GM21360 (cell line): ENCODE data around the gene EXOC3.
"Not testable (repeated sequence)": the region's sequence is repeated elsewhere in the genome, so short reads cannot be mapped to it uniquely, and the experiment has no call there.

ENCODE experiments used
- ATAC-seq: cut with Tn5 transposase; IDR thresholded peaks from one replicate; pipeline ENCODE4 v1.9.1; 2021; ENCODE audit warnings: mild to moderate bottlenecking, moderate library complexity; ENCODE audit not compliant: unreplicated experiment

EXOC3 gene

DNA sequence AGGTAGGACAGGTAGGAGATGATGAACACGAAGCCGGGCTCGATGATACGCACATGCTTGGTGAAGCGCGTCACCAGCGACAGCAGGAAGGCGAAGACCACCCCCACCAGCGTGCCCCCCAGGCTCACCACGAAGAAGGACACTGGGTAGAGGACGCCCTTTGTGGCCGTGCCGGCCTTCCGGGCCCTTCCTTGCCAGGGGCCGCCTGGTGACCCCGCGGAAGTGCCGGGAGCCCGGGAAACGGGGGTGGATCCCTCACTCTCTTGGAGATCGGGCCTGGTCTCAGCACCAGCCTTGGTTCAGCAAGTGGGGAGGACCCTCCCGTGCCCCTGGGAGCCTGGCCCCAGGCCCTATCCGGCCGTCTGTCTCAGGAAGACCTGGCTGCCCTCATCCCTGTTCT is 41.6 kb downstream of the EXOC3 start:
- ATAC-seq, result no peak

GRCh38 chr5:485113-485945 is 42.4 kb downstream of the EXOC3 start:
- no peak for ATAC-seq

GRCh38 chr5:485946-486491 is 43.0 kb downstream of the EXOC3 start:
- ATAC-seq, result no peak

- not testable (repeated sequence) for ATAC-seq
Measured at GRCh38 chr5:486597-486996, 43.6 kb downstream of the EXOC3 start.

- no peak for ATAC-seq
Measured at GRCh38 chr5:488241-488640, 45.3 kb downstream of the EXOC3 start.

DNA sequence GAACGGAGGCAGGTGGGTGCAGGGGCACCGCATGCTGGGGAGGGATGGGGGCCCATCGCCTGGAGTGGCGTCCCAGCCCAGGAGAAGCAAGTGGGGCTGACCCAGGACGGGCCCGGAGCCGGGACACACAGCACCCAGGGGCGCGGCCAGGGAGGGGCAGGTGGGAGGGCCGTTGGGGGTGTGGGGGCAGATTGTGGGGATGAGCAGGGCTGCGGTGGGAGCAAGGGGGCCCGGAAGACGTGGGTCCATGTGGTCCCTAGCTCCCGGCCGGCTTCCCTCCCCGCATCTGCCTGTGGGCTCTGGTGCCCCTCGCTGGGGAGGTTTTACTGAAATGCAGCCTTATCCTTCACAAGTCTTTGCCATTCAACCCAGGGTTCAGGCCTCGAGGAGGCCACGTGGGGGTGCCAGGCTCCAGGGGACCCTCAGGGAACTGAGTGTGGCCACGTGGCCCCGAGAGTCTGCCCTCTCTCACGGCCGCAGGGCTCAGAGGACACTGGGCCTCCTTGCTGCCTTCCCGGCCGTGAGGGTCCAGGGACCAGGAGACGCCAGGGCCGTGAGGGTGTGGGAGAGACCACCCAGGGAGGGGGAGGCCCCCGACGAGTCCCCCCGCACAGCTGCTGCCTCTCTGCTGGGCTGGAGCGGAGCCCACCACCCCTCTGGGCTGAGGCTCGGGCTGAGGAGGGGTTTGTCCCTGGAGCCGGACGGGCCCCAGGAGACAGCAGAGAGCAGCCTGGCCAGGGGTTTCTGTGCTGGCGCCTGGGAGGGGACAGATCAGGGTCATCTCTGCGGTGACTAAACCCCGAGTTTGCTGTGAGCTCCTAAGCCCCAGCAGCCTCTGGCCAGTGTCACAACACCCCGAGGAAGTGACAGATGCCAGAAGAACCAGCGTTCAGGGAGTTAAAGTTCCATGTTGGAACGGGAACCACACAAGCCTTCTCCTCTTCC is 46.0 kb downstream of the EXOC3 start:
- no peak for ATAC-seq

DNA sequence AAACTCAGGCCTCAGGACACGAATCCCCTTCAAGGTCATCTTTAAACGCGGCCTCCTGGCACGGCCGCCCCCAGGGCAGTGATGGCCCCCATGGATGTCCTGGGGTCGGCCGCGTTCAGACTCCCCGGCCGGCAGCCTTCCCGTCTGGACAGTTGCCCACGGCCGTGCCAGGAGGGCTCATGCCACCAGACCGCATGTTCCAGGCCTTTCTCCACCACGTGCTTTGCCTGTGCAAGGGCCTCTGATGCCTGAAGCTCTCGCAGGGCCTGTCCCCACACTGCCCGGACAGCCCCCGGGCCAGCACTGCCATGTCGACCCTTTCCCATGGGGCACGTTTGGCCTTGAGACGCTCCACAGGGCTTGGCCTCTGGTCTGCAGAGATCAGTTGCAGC is 46.7 kb downstream of the EXOC3 start:
- no peak for ATAC-seq

DNA sequence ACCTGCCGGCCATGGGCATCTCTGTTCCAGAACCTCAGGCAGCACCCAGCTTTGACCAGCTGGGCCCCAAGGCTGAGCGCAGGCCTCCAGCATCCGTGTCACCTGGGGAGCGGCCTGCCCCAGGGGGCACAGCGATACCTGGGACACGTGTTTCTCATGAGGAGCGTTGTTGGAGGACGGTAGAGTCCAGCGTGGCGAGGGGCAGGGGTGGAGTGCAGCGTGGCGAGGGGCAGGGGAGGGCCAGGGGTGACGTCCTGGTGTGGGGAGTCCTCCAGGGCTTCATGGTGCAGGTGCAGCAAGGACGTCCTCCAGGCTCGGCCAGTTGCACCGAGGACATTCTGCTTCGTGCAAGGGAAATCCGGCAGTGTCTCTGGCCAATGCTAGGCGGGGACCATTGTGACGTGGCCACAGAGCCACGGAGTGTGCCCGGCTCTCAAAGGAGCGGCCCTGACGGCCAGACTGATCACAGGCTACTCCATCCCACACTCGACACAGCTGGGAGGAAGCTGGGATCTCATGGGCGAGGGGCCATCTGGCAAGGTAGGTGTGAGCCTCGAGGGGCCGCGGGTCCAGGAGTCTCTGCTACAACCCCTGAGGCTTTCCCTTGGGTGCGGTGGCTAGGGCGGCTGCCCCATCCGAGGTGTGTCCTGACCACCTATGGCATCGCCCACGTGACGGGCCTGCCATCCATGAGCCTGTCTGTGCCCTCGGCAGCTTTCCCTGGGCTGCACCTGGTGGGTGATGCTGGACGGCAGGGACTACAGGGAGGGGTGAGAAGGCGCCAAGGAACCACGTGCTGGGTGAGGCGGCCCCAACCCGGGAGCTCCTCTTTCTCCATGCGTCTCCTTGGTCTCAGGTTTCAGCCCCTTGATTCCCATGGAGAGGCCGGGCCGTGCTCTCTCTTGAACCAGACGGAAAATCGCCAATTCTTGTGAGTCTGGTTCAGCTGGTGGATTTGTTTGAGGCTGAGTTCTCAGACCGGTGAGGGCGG is 47.4 kb downstream of the EXOC3 start:
- ATAC-seq, result no peak

DNA sequence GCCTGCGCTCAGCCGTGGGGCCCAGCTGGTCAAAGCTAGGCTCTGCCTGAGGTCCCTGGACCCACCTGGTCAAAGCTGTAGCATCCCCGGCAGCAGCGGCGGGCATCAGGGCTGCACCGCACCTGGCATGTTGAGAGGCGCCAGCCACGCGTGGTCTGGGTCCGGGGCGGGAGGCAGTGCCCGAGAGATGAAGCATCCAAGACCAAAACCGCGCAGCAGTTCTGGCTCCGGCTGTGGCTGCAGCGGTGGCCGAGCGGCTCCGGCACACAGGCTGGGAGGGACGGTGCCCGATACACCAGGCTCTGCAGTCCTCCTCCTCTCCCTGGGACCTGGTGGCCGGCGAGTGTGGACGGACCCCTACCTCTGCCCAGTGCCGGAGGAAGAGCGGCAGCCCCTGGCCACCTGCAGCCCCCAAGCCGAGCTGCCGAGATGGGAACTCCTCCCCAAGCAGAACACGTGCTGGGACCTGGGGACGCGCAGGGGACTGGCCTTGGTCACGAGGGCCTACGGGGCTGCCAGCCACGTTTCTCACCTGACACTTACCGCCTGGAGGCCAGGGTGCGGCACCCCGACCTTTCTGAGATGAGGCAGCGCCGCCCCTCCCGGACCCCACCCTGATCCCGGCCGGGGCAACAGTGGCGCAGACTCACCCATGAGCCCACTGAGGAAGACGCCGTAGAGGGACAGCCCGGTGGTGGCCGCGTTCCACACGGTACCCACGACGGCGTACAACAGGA is 48.3 kb downstream of the EXOC3 start:
- no peak for ATAC-seq

GRCh38 chr5:491856-492155 is 48.8 kb downstream of the EXOC3 start:
- no peak for ATAC-seq

DNA sequence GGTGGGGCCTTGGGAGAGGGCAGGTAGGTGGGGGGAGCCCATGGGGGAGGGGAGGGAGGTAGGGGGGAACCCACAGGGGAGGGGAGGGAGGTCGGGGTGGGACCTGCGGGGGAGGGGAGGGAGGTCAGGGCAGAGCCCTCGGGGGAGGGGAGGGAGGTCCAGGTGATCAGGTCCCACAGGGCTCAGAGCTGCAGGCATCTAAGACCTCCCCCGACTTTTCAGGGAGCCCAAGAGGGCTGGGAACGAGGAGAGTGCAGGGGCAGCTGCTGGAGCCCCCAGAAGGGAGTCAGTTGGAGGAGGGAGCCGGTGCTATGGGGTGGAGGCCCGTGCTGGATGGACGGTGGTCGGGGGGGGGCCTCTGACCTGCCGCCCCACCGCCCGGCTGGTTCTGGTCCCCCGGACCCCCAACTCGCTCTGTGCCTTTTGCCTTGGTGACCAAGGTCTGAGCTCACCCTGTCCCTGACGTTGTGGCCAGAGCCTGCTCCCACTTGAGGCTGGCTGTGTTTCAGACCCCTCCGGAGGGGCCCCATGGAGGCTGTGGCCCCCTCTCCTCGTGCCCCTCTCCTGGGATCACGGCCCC is 49.4 kb downstream of the EXOC3 start:
- ATAC-seq, result no peak

GRCh38 chr5:493119-493701 is 50.2 kb downstream of the EXOC3 start:
- no peak for ATAC-seq

DNA sequence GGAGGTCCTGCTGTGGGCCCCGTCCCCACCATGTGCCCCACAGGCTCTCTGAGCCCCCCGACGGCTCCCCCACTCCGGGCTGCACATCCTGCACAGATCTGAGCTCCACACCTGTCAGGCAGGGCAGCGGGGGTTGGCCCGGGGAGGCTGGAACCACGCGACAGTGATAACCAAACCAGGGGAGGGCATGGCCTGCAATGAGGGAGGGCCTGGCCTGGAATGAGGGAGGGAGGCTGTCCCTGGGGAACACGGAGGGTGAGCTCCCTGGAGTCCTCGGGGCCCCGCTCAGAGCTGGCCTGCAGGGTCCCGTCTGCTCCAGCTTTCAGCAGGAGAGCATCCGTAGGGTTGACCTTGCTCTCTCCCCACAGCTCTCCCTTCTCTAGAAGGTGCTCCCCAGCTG is 50.8 kb downstream of the EXOC3 start:
- ATAC-seq, result no peak

DNA sequence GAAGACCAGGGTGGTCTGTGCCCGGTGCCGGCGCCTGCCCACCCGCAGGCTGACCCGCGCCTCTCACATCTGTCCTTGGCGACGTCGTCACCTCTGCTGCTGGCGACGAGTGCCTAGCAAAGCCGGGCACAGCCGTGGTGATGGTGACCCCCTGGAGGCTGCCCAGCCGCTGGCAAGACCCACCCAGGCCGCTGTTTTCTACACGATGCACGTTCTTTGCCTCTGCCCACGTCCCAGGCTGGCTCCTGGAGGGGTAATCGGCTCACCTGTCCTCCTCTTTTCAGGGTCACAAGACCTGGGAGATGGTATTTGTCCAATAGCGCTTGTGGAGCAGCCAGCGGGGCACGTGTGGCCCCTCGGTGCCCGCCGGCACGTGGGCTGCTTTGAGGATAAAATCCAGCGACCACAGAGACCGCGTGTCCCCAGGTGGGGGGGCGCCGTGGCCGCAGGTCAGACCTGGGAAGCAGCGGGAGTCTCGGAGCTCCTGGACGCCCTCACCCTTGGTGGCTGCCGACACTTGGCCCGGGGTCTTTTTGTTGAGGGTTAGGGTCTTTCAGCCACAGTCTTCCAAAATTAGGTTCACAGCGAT is 51.8 kb downstream of the EXOC3 start:
- no peak for ATAC-seq

- ATAC-seq, result no peak
Measured at GRCh38 chr5:496028-496427, 53.1 kb downstream of the EXOC3 start.

DNA sequence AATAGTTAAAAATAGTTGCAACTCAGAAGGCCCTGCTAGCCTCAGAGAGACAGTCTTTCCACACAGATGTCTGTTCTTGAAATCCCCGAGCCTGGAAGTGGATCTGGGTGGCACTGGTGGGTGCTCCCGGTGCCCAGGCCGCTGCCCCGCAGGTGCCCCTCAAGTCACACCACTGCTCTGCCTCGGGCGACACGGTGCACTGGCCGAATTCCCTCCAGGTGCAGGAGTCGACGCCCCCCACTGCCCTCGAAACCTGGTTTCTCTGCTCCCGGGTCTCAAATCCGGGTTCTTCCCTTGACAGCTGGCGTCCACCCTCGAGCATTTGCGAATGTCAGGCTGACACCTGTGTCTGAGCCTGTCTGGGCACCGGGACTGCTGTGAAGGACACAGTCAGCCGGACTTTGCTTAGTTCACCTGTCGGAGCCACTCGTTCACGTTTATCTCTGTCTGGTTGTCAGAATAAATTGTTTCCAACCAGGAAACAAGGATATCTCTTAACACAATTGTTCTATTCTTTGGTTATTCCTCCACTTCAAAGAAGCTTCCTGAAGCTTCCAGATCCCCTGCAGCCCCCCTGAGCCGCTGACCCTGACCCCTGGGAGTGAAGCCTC is 54.2 kb downstream of the EXOC3 start:
- no peak for ATAC-seq

DNA sequence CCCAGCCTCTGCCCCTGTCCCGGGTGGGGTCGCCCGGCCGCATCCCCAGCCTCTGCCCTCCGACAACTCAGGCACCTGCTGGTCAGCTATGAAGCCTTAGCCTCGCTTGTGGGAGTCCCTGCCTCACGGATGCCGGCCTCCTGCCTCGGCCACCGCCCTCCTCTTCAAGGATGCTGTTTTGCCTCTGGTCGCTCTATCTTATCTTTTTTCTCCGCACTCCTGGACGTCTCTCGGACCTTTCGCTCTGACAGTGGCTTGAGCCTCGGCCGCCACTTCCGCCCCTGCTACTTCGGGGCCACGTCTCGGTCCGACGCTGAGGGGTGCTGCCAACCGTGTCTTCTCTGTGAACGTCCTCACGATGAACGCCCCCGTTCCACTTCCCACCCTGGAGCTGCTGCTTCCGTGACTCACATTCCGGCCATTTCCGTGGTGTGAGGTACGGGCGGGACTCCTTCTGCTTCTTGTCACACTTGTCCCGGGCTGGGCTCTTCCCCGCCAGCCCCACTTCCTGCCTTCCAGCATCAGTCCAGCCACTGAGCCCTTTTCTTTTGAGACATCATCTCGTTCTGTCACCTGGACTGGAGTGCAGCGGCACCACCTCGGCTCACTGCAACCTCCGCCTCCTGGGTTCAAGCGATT is 55.0 kb downstream of the EXOC3 start:
- no peak for ATAC-seq
